GM21723 (cell line): ENCODE results near the gene UNC50.

Source experiments
- ATAC-seq: cut with Tn5 transposase; IDR thresholded peaks from one replicate; pipeline ENCODE4 v1.9.1; 2021; ENCODE audit warnings: mild to moderate bottlenecking, moderate library complexity; ENCODE audit not compliant: unreplicated experiment

The UNC50 gene, protein sequence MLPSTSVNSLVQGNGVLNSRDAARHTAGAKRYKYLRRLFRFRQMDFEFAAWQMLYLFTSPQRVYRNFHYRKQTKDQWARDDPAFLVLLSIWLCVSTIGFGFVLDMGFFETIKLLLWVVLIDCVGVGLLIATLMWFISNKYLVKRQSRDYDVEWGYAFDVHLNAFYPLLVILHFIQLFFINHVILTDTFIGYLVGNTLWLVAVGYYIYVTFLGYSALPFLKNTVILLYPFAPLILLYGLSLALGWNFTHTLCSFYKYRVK

DNA sequence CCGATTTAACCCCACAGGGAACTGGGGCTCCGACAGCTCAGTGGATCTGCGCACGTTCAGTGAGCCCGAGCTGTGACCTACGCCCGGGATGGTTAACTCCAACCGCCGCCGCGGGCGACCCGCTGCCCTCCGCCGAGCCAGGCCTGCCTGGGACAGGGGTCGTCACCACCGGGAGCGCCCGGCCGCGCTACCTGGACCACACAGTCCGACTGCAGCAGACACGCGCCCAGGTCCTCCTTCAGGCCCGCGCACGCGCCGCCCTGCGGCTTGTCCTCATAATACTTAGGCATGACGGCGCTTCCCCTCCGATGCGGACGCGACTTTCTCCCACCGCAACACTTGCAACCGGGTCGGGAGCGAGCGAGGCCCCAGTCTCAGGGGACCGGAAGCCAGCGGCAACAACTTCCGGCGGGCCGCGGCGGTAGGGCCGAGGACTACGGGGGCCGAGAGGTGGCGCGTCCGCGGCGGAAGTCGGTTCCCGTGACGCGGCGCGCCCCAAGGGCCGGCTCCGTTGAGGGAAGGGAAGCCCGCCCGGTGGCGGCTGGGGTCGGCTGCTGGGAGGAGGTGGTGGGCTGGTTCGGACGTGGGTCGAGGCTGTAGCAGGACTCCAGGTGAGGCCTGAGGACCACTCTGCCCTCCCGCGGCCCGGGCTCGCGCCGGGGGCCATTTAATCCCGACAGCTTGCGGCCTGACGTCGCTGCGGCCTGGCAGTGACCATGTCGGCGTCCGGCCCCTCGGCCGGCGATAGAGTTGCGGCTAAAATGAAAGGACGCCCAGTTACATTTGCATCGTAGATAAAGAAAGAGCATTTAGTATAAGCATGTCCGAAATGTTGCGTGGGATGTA is at the start of gene UNC50, which contains the start of gene COA5:
TSS of gene UNC50 (plus strand) at position 474 of the 846 bp plus-strand sequence. CDS start 1,171 bp downstream, outside the sequence.
TSS of gene COA5 (minus strand) at position 397 of the 846 bp plus-strand sequence. CDS start at position 290, 107 bp downstream.
- ATAC-seq, result peak; percentile 87

DNA sequence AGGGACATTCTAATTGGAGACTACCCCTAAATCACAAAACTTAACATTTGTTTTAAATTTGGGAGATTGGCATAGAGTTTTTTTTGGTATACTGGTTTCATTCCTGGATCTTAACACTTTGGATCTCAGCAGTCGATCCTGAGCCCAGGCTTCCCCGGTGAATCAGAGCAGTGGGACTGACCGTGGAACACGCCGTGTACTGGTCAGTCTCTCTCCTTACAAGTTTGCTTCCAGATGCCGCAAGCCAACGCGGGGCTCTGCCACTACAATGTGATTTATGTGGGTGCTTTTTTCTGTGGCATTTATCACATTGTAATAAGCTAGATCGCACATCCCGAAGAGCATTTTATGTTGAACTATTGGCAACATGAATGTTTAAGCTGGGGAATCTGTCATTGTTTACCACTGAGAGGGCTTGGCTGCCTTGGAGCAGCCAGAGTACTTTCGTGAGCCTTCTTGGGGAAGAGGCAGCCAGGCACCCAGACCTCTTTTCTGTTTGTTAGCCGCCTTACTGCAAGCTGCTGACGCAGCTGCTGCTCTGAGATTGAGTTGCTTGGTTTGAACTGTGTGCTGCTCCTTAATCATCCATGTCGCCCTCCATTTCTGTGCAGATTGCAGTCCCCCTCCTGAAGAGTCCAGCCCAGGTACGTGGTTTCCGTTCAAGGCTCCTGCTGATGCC is 49.4 kb upstream of the UNC50 start:
- no peak for ATAC-seq

DNA sequence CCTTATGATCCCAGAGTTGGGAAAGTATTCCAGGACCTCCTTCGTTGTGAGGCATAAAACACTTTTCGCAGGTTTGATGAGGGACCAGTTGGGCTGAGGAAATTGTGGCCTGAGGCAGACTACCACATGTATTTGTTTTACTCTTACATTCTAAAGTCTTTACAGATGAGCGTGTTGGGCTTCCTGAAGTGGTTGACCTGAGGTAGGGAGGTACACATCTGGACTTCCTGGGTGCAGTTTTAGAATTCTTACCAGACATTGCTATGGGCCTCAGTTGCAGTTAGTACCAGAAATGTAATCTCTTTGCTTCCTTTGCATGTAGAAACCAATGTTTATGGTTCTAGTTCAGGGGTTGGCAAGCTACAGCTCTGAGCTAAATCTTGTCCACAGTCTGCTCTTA is 48.8 kb upstream of the UNC50 start:
- no peak for ATAC-seq

DNA sequence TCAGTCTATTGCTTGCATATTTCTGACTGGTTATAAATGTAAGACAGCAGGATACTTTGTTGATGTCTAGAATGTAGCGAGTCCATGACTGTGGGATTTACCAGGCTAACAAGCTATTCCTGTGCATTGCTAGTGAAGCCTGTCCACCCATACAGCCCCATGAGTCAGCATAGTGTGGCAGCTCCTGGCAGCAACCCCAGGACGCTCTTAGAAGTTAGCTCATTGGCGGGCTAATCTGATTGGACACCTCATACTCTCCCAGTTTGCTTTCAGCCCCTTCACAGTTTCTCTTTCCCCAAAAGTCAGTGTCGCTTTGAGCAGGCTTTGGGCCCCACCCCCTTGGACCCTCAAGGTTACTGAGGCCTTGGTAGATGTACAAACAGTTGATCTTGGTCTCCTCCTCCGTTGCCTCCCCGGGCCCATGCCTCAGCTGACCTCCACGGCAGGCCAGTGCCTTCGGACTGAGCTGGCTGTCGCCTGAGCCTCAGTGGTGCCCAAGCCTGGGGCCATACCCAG is 48.1 kb upstream of the UNC50 start:
- ATAC-seq, result no peak

DNA sequence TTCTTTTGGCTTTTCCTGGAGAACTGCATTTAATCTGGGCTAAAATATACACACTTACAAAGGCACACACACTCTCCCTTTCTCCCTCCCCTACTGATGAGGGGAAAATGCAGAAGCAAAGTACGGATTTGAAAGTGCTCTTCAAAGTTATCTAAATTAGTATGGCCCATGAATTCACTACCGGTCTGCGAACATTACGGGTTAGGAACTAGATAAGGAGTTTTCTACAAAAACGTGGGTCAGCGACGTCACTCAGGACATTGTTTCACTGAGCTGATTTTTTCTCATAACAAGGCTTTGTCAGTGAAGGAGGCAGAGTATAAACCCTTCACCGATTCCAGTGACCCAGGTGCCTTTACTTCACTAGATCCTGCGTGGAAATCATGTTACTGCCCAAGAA is 47.4 kb upstream of the UNC50 start:
- no peak for ATAC-seq

DNA sequence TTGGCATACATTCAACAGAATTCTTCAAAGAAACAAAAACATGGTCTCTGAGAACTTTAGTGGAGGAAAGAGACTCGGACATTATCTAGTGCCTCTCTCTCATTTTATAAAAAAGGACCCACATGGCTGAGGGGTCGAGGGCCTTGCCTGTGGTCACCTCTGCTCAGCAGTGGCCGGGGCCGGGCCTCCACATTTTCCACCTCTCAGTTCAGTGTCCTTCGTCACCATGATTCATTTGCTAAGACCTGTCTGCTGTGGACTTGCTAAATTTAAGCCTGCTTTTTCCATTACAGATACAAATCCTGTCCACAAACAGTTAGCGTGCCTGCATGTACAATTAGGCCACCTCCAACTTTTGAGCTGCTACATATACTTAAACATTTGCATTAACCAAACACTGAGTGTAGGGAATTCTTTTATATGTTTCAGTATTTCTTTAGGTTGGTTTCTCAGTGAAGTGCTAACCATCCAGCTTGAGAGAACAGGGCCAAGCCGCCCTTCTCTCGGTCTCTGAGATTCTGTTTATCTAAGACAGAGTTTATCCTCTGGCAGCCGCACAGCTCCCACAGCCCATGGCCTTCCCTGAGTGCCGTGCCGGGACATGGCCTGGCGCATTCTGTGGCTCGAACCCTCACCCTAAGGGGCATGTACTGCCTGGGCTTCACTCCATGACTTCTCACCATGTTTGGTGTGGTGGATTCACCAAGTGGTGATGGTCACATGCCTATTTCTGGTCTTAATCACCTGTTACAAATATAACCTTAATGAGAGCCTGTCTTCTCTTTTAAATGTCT is 46.3 kb upstream of the UNC50 start:
- no peak for ATAC-seq

DNA sequence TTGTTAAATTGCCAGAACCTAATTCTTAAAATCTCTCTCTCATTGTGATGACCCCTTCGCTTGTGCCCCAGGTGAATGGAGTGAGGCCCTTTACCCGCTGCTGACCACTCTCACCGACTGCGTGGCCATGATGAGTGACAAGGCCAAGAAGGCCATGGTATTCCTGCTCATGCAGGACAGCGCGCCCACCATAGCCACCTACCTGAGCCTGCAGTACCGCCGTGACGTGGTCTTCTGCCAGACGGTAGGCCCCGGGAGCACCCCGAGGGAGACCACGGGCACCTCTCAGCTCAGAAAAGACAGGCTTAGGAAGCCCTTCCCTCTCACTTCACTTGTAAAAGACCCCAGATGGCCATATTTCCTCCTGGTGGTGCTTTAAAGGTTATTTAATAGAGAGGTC is 45.0 kb upstream of the UNC50 start:
- no peak for ATAC-seq

DNA sequence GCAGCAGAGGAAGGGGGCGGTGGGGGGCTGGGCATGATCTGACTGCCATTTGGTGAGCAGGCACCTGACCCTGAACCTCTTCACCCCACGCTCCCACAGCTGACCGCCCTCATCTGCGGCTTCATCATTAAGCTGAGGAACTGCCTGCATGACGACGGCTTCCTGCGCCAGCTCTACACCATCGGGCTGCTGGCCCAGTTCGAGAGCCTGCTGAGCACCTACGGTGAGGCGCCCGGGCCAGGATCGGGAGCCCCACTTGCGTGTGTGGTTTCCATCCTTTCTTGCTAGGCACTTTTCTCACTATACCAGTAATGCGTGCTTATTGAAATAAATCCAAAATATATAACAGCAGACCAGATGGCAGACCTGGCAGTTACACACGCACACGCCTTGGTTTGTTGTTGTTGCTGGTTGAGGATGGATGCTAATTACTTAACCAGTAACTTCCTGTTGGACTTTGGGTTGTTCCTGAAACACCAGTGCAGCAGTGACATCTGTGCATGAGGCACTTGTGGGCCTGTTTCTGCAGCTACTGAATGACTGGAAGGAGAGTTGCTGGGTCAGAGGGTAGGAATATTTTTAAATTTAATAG is 43.8 kb upstream of the UNC50 start:
- no peak for ATAC-seq

DNA sequence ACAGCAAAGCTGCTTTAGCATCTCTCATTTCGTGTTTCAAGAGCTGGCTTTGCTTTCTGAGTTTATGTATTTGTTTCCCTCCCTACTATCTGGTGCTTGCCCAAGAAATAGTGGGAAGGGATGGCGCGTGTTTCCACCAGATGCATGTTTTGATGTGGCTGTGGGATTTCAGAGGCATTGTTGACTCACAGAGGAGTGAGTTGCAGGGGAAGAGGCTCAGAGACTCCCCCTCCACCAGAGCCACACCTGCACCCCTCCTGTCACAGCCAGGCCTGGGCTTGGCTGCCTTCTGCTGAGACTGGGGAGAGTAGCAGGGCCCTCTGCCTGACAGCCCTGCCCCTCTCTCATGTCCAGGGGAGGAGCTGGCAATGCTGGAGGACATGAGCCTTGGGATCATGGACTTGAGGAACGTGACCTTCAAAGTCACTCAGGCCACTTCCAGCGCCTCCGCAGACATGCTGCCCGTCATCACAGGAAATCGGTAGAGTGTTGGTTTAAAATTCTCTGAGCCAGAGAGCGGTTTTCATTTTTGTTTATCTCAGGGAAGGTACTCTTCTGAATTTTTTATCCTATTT is 43.0 kb upstream of the UNC50 start:
- no peak for ATAC-seq

DNA sequence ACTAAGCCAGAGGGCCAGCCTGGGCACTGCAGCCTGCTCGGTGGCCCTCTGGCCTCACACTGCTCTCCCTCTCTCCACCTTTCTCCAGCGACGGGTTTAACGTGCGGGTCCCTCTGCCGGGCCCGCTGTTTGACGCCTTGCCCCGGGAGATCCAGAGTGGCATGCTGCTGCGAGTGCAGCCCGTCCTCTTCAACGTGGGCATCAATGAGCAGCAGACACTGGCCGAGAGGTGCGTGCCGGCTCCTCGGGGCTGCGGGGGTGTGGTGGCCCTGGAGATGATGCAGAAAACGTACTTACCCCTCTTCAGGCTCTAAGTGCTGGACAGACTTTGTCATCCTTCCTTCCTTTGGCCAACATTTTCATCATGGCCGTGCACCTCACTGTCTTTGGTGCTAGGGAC is 42.4 kb upstream of the UNC50 start:
- ATAC-seq, result no peak

DNA sequence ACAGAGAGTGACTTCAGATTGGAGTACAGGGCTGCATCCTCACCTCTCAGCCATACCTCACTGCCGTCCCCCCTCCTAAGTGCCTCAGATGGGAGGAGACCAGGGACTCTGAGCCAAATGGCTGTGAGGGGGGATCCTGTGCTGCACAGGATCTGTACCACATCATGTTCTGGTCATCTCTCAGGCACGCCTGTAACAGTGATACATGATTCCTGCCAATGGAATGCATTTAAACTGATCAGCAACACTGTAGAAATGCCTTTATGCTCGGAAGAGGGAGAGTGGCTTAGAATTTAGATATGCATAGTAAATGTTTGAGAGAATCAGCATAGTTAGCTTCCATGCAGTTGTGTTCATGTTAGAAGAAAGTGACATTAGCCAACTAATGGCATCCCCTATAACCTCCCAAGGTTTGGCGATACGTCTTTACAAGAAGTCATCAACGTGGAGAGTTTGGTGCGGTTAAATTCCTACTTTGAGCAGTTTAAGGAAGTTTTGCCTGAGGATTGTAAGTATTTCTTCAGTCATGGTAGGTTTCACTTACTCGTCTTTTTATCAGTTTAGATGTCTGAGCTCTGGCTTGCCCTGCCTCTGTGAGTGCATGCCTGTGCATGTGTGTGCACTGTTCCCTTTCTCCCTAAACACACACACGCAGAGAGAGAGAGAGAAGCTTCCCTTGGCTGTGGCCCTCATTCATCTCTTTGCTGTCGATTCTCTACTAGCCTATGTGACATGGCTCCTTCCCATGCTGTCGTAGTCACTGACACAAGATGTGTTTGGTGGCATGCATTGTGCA is 40.0 kb upstream of the UNC50 start:
- ATAC-seq, result no peak

DNA sequence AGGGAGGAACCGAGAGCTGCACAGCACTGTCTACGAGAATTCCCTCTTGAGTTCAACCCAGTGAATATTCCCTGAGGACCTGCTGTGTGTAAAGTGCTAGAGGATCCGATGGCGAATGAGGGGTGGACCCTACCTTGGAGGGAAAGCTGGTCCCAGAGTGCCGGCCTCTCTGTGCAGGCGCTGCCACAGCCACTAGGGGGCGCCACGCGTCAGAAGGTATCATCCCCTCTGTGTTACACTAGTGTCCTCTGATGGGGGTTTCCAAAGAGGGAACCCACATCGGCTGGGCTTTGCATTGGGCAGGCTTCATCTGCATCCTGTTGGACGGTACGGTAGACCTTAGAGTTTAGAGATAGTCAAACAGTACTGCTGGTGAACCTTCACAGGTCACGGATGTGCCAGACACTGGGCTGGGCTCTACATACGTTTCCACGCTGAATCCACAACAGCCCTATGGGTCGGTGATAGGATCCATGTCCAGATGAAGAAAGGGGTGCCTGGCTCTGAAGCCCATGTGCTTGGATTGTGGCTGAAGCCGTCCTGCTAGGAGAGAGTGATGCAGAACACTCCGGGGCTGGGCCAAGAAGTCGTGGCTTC is 39.1 kb upstream of the UNC50 start:
- ATAC-seq, result no peak

DNA sequence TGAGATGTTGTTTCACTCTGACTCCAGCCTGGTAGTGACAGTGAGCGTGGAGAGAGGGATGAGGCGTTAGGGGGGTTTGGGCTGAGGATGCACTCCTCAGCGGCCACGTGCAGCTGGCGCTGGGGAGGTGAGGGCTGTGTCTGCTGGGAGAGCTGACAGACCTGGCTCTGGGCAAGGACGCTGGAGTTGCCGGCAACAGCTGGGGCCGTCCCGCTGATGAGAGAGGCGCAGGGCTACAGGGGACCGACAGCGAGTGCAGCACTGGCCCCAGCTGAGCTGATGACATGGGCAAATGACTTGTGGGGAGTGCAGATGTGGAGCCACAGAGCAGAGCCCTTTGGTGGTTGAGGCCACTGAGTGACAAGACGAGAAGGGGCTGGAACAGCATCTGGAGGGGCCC is 38.5 kb upstream of the UNC50 start:
- no peak for ATAC-seq

DNA sequence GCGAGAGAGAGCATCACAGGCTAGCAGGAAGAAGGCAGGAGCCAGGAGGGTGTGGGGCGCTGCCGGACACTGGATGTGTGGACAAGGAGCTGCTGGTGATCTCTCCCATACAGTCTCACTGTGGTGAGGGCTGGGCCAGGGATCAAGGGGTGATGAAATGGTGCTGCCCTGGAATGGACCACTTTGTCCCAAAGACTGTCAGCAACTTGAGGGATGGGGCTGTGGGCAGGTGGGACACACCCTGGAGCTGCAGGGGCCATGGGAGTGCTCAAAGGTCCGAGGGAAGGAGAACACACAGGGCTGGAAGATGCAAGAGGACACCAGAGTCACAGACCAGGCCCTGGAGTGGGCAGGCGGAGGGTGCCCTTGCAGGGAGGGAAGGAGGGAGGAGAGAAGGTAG is 38.0 kb upstream of the UNC50 start:
- no peak for ATAC-seq

DNA sequence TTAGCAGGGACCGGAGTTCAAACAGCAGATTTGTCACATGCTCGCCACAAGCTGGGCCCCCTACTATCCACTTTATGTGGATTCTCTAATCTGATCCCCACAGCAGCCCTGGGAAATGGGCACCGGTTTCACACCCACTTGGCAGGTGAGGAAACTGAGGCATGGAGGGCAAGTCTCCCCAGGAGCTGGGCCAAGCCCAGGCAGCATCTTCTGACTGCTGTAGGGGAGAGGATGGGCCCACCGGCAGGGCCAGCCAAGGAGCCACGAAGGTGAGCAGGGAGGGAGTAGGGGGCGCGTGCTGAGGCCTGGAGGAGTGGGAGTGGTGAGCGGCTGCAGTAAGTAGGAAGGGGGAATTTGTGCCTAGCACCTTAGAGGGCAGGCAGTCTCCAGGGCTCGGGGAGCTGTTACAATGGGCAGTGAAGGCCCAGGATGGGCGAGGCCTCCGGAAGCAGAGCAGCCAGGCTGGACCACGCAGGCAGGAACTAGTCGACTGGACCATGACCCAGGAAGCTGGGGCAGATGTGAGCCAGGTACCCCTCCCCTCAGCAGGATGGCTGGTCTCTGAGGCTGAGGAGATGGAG is 37.2 kb upstream of the UNC50 start:
- no peak for ATAC-seq

DNA sequence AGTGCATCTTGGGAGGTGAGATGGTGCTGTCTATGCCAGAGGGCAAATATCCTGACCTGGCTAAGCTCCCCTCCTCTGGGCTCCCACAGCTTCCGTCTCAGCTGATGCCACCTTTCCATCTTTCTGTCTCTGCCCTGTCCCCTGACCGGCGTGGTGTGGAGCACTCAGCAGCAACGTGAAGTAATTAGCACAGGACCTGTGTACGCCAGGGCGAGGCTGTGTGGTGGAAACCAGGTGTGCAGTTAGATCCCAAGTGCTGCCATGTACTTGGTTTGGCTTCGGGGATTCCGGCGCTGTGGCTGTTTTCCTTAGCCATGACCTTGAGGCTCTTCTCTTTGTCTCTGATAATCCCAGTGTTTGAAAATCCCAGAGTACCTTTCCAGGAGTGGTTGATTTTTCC is 36.6 kb upstream of the UNC50 start:
- ATAC-seq, result no peak

DNA sequence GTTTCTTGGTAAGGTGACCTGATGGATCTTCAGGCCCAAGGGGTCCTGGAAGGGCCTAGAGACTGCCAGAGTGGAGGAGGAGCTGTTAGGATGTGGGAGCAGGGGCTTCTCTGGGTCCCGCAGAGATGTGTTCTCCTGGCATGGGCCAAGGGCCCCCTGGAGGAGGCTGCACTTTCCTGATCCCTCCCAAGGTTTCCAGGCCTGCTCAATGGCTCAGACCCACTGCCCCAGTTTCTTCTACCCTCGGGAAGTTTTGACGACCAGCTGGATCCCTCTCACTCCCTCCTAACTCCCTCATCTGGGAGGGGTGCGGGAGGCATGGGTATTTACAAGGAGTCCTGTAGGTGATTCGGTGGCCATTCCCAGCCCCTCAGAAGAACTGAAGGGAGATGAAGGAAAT is 36.2 kb upstream of the UNC50 start:
- ATAC-seq, result no peak

DNA sequence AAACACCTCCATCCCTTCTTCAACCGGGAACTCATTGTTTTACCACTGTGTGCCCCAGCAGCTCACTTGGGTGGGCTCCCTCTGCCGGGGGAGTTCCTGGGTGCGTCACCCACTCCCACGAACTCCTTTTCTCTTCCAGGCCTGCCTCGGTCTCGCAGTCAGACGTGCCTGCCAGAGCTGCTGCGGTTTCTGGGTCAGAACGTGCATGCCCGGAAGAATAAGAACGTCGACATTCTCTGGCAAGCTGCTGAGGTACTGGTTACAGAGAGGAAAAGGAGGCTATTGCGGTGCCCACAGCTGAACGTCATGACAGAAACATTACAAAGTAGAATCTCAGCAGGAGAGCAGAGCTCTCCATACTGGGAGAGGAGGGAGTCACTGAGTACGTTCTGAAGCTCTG is 35.7 kb upstream of the UNC50 start:
- ATAC-seq, result no peak
